ENCODE results near the gene GDPD2. TPM values are rescaled to one million over a fixed set of nuclear protein-coding genes. Genes with fewer than 3 reads are reported as not detected.
A peak's percentile ranks its signal among the peaks of the same experiment; 100 is the strongest.

The GDPD2 gene
- total RNA-seq, 4 donors from 2014 or later = 0.21 to 0.30 TPM; not detected in 2

DNA sequence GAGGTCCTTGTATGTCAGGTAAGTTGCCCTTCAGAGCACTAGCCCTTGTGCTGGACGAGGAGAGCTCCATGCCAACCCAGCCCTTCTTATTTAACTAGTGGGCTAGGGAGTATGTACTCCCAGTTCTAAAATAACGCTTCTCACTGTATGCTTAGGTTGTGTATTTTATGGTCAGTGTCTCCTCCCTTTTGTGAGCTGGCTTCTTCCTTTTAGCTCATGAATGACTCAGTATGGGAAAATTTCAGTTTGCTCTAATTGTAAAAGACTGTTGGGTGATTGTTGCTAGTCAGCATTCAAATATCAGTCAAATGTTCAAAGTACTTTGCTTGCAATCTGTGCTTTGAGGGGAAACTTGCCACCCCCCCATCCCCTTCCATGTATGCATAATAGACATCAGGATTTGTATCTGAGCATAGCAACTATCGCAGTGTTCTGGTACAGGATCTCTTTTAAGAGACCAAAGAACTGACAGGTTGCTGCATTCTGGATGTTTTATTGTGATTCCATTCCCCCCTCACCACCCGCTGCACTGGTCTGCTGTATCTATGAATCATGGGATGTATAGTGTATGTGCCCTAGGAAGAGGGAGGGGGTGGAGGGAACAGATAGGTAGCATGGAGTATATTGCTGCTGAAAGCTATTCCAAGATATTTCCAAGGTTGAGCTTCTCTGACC is 56.3 kb downstream of the GDPD2 start:
- TF ChIP-seq EP300 (IDR thresholded peaks at IDR 0.05) (no peak), POLR2A (IDR thresholded peaks at IDR 0.05) (no peak)
- TF ChIP-seq, protein P1, sequence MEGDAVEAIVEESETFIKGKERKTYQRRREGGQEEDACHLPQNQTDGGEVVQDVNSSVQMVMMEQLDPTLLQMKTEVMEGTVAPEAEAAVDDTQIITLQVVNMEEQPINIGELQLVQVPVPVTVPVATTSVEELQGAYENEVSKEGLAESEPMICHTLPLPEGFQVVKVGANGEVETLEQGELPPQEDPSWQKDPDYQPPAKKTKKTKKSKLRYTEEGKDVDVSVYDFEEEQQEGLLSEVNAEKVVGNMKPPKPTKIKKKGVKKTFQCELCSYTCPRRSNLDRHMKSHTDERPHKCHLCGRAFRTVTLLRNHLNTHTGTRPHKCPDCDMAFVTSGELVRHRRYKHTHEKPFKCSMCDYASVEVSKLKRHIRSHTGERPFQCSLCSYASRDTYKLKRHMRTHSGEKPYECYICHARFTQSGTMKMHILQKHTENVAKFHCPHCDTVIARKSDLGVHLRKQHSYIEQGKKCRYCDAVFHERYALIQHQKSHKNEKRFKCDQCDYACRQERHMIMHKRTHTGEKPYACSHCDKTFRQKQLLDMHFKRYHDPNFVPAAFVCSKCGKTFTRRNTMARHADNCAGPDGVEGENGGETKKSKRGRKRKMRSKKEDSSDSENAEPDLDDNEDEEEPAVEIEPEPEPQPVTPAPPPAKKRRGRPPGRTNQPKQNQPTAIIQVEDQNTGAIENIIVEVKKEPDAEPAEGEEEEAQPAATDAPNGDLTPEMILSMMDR (IDR thresholded peaks at IDR 0.05) = no peak

DNA sequence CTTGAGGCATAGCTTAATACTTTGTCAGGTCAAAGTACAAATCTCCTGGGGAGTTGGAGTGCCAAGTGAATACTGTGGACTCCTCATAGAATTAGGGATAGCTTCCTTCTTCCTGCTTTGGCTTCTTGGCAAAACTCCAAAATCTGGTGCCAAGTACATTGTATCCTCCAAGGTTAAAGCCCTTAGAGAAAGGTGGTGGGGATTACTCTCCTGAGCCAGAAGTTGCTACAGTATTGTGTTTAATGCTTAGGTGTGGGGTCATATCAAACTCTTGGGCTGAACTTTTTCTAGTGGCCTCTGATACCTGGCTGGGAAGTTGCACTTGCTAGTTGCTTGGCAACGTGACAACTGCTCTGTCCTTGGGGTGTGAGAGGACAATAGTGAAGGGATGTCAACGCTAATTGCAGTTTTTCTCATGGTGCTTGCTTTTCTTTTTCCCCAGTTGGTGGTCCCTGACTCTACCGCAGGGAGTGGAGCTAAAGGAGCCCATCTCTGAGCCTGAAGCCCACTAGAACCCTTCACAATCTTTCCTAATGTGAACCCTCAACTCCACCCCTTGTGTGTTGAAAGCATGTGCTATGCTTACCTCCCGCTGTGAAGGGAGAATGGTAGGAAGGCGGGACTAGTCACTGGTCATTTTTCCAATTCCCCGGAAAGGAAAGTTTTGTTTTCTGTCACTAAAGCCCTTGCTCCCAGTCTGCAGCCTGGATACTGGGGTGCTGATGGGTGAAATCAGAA is 57.0 kb downstream of the GDPD2 start:
- Histone ChIP-seq H3K4me3 (no peak overlapping the region), H3K9me3 (no peaks in the 10 kb centered on the region), H3K36me3 (no peaks in the 10 kb centered on the region), H3K4me1 (peaks cover 0 to 35% (median 1%) of the 10 kb centered on the region in 4 donors), H3K27me3 (peaks cover 0 to 17% of the 10 kb centered on the region in 2 donors), H3K27ac (peak overlapping the region in 2 of 4 donors; percentile 8 to 26)
- no peak for DNase-seq (ENCODE audit: low spot score in 2 of 2)
- TF ChIP-seq POLR2A (IDR thresholded peaks at IDR 0.05) (no peak), EP300 (IDR thresholded peaks at IDR 0.05) (no peak)
- TF ChIP-seq, protein P1 (IDR thresholded peaks at IDR 0.05) = no peak
- WGBS, 2 donors = 35 to 55% methylated on average over 5 to 6 of the region's 6 CpGs

More for the DNA sequence above, 56.3 kb downstream of the GDPD2 start:
- Histone ChIP-seq H3K4me1 (peaks cover 0 to 35% (median 1%) of the 10 kb centered on the region in 4 donors), H3K27ac (peak overlapping the region in 1 of 4 donors; percentile 50), H3K9me3 (no peaks in the 10 kb centered on the region), H3K4me3 (no peak overlapping the region), H3K27me3 (peaks cover 0 to 17% of the 10 kb centered on the region in 2 donors), H3K36me3 (no peaks in the 10 kb centered on the region)
- WGBS, 2 donors = 62 to 68% methylated on average over 4 of the region's 4 CpGs
- DNase-seq (ENCODE audit: low spot score in 2 of 2) = no peak

DNA sequence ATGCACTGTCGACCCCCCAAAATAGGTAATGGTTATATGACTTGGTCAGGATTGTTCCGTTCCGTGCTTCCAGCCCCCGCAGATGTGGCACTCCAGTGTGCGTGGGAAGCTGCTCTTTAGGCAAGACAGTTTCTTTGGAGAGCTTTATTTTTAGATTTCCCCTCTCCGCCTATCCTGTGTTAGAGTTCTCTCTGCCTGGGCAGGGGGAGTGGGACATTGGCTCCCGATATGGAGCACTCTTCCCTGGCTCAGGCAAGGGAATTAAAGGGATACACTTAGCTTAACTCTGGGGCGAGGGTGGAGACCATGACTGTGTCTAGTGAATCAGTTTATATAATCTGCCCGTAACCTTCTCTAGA is 57.5 kb downstream of the GDPD2 start:
- Histone ChIP-seq H3K27ac (peak overlapping the region in 1 of 4 donors; percentile 26), H3K27me3 (peaks cover 0 to 17% of the 10 kb centered on the region in 2 donors), H3K9me3 (no peaks in the 10 kb centered on the region), H3K4me3 (no peak overlapping the region), H3K4me1 (peaks cover 0 to 35% (median 1%) of the 10 kb centered on the region in 4 donors), H3K36me3 (no peaks in the 10 kb centered on the region)
- no peak for DNase-seq (ENCODE audit: low spot score in 2 of 2)
- 42 to 56% methylated on average over 9 of the region's 9 CpGs for WGBS, 2 donors
- TF ChIP-seq, protein P1 (IDR thresholded peaks at IDR 0.05) = no peak
- TF ChIP-seq POLR2A (IDR thresholded peaks at IDR 0.05) = no peak
- TF ChIP-seq EP300 (IDR thresholded peaks at IDR 0.05) = no peak

DNA sequence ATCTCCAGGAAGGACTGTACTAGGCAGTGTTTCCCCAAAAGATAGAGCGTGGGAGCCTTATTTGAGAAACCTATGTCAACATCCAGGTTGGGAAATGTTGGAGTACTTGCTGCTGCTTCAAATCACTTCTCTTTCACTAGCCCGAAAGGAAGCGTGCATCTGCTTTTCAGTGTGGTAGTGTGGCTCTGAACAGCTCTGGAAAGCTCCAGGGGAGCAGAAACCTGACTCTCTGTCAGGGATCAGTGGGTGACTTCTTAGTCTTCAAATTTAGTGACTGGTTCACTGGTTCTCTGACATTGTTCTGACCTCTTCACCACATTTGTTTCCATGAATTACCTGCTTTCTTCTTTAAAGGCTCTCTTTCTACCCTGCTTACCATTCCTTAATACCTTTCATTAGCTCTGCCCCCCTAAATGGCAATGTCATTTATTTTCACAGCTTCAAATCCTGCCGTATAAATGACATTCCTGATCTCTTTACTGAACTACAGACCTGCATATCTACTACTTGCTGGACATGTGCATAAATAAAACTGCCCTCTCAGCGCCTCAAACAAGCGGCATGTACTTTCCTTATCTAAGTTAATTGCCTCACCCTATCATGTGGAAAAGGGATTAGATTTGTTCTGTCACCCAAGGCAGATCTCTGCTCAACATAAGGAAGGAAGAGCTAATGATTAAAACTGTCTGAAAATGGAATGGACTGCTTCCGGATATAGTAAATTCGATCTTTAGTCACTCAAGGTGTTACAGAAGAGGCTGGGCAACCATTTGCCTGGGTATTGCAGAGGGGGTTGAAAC is 58.6 kb downstream of the GDPD2 start:
- Histone ChIP-seq H3K4me3 (no peak overlapping the region), H3K9me3 (no peaks in the 10 kb centered on the region), H3K27me3 (peaks cover 0 to 17% of the 10 kb centered on the region in 2 donors), H3K4me1 (peaks cover 0 to 35% (median 1%) of the 10 kb centered on the region in 4 donors), H3K36me3 (peaks cover 0 to 6% (median 0%) of the 10 kb centered on the region in 3 donors), H3K27ac (peak overlapping the region in 1 of 4 donors; percentile 12)
- DNase-seq (ENCODE audit: low spot score in 2 of 2) = no peak
- TF ChIP-seq, protein P1 (IDR thresholded peaks at IDR 0.05) = no peak
- no peak for TF ChIP-seq POLR2A (IDR thresholded peaks at IDR 0.05)
- no peak for TF ChIP-seq EP300 (IDR thresholded peaks at IDR 0.05)
- 81 to 90% methylated on average over 8 of the region's 8 CpGs for WGBS, 2 donors
